HepG2 (cell line): ENCODE results near the gene THUMPD1. TPM values are rescaled to one million over a fixed set of nuclear protein-coding genes. Genes with fewer than 3 reads are reported as not detected.
A peak's percentile ranks its signal among the peaks of the same experiment; 100 is the strongest.

Source experiments
- HDAC2 ChIP-seq: sonication (generic); formaldehyde crosslinking; IDR thresholded peaks from 2 replicates; pipeline ENCODE4 v1.4.0; 2020; ENCODE audit warnings: missing genetic modification reagents
- KMT2A ChIP-seq: sonication (generic); formaldehyde crosslinking; IDR thresholded peaks from 2 replicates; pipeline ENCODE4 v1.4.0; 2020; ENCODE audit warnings: missing genetic modification reagents
- MEIS1 ChIP-seq: sonication (generic); formaldehyde crosslinking; IDR thresholded peaks from 2 replicates; pipeline ENCODE4 v1.9.0; 2021; ENCODE audit warnings: mild to moderate bottlenecking, missing genetic modification reagents, moderate library complexity, borderline replicate concordance
- MEIS2 ChIP-seq: sonication (generic); formaldehyde crosslinking; IDR thresholded peaks from 2 replicates; pipeline ENCODE4 v1.9.0; 2021; ENCODE audit warnings: mild to moderate bottlenecking, missing genetic modification reagents
- MTA3 ChIP-seq: sonication (generic); formaldehyde crosslinking; IDR thresholded peaks from 2 replicates; pipeline ENCODE4 v1.4.0; 2020; ENCODE audit warnings: missing genetic modification reagents
- NR2C2 ChIP-seq: sonication (generic); formaldehyde crosslinking; IDR thresholded peaks from 2 replicates; pipeline ENCODE4 v1.4.0; 2020; ENCODE audit warnings: missing genetic modification reagents, mild to moderate bottlenecking, moderate library complexity, borderline replicate concordance
- RBFOX2 ChIP-seq: fragments of 200-400 bp; formaldehyde crosslinking; IDR thresholded peaks from 2 replicates; pipeline ENCODE4 v1.6.1; 2017; ENCODE audit warnings: low read depth, mild to moderate bottlenecking, low read length
- SOX13 ChIP-seq, 3 experiments: fragments of 450-650 bp in 1 of 3; sonication (generic) in 1 of 3; formaldehyde crosslinking in 1 of 3; IDR thresholded peaks in 2 of 3; conservative IDR thresholded peaks in 1 of 3; 2 replicates each; pipeline versions ENCODE4 v1.5.0 to v1.6.1; 2016 to 2020; ENCODE audit warnings: antibody characterized with exemption in 1 of 3, mild to moderate bottlenecking in 1 of 3, missing compliant biosample characterization in 1 of 3, missing genetic modification reagents in 1 of 3, moderate library complexity in 1 of 3
- TRAFD1 ChIP-seq: sonication (generic); formaldehyde crosslinking; IDR thresholded peaks from 2 replicates; pipeline ENCODE4 v1.5.1; 2020; ENCODE audit warnings: missing genetic modification reagents, mild to moderate bottlenecking, borderline replicate concordance
- ZBTB26 ChIP-seq: IDR thresholded peaks from 2 replicates; pipeline ENCODE4 v1.6.1; 2016; ENCODE audit warnings: missing compliant biosample characterization, missing genetic modification reagents, borderline replicate concordance
- ZBTB42 ChIP-seq: sonication (generic); formaldehyde crosslinking; IDR thresholded peaks from 2 replicates; pipeline ENCODE4 v1.5.0; 2020; ENCODE audit warnings: mild to moderate bottlenecking, missing genetic modification reagents
- ZC3H4 ChIP-seq: sonication (generic); formaldehyde crosslinking; IDR thresholded peaks from 2 replicates; pipeline ENCODE4 v1.4.0; 2020; ENCODE audit warnings: missing genetic modification reagents, borderline replicate concordance
- ZHX1 ChIP-seq: sonication (generic); formaldehyde crosslinking; IDR thresholded peaks from 2 replicates; pipeline ENCODE4 v1.8.1; 2022; ENCODE audit warnings: low read depth, mild to moderate bottlenecking, missing genetic modification reagents
- ZNF230 ChIP-seq: sonication (generic); formaldehyde crosslinking; IDR thresholded peaks from 2 replicates; pipeline ENCODE4 v1.4.0; 2020; ENCODE audit warnings: mild to moderate bottlenecking, missing genetic modification reagents
- ZNF33B ChIP-seq: sonication (generic); formaldehyde crosslinking; IDR thresholded peaks from 2 replicates; pipeline ENCODE4 v1.5.1; 2020; ENCODE audit warnings: mild to moderate bottlenecking, missing genetic modification reagents
- ZSCAN21 ChIP-seq: sonication (generic); formaldehyde crosslinking; IDR thresholded peaks from 2 replicates; pipeline ENCODE4 v1.8.0; 2022; ENCODE audit warnings: mild to moderate bottlenecking, missing genetic modification reagents, moderate library complexity, borderline replicate concordance
- polyA plus RNA-seq, 8 experiments: library from polyadenylated mRNA; depleted of rRNA in 3 of 8; stranded (reverse) in 7 of 8; unstranded in 1 of 8; fragments of >200 nt; fragmentation: Illumina TruSeq in 4 of 8; extraction: Trizol in 4 of 8; gene quantifications; 2 replicates each; pipeline versions ENCODE4 v1.2.1 to v1.2.3, GENCODE V29; 2011 to 2016; ENCODE audit warnings: low read depth in 4 of 8, missing spikeins in 1 of 8, mixed read lengths in 1 of 8; ENCODE audit not compliant: insufficient read depth in 1 of 8
- total RNA-seq, 5 experiments: library from RNA; depleted of rRNA; stranded (reverse); fragments of >200 nt; fragmentation: Illumina TruSeq; extraction: Trizol; gene quantifications; 2 replicates each; pipeline ENCODE4 v1.2.3, GENCODE V29; 2016; ENCODE audit warnings: low read depth in 1 of 5
- TF ChIP-seq, protein P1 (sequence below): sonication (generic); formaldehyde crosslinking; IDR thresholded peaks from 2 replicates; pipeline ENCODE4 v1.4.0; 2020; ENCODE audit warnings: missing genetic modification reagents
- TF ChIP-seq, protein P2 (sequence below): sonication (generic); formaldehyde crosslinking; IDR thresholded peaks from 2 replicates; pipeline ENCODE4 v1.4.0; 2020; ENCODE audit warnings: missing genetic modification reagents

THUMPD1 gene
- total and polyA plus RNA-seq, 2 of the 13 experiments (the other 11 are each of a cell fraction or from before 2014, with no cell fraction given), result 22.7 to 69.1 TPM

DNA sequence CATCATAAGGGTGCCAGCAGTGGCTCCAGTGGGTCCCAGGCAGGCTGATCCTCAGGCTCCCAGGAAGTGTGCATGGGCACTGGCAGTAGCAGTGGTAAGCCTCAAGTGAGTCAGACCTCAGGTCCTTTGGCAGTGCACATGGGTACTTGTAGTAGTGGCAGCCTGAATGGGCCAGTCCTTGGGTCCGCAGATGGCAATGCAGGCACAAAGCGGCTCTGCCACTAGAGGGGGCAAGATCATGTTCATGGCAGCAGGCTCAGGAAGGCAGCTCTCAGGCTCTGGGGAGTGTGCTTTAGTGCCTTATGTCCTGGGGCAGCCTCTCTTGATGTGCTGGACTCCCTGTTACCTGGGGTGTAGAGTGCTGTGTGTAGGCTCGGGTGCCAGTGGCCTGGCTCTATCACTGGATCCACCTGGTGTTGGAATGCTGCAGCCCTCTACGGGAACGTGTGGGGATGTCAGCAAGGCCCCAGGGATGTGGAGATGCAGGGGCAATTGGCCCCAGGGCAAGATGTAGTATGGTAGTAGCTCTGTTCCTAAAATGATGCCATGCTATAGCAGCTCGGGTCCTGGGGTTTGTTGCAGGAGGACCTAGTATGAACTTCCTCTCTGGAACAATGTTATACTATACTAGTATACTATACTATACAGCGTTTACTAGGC lies 33.2 kb upstream of the THUMPD1 start (continued):
- TF ChIP-seq TRAFD1 (no peak), MEIS2 (CRISPR knock-in tag) (no peak), ZSCAN21 (no peak), ZBTB42 (CRISPR knock-in tag) (no peak), KMT2A (CRISPR knock-in tag) (no peak), SOX13 (IDR thresholded peaks at IDR 0.05) (no peak), SOX13 (CRISPR knock-in tag; conservative IDR thresholded peaks at IDR 0.05 in 1 of 2, IDR thresholded peaks at IDR 0.05 in 1 of 2) (no peak), ZC3H4 (CRISPR knock-in tag) (no peak), ZBTB26 (CRISPR knock-in tag) (no peak), RBFOX2 (no peak), MTA3 (CRISPR knock-in tag) (no peak), ZNF33B (CRISPR knock-in tag) (no peak), NR2C2 (no peak), ZHX1 (CRISPR knock-in tag) (no peak), ZNF230 (CRISPR knock-in tag) (no peak; the same call in 1 of the 2 replicates), MEIS1 (peak; percentile 53; the same call in 1 of the 2 replicates), HDAC2 (CRISPR knock-in tag) (0 out of 2 replicates have a peak, but pooled peaks have one; percentile 18)
- TF ChIP-seq, protein P1, sequence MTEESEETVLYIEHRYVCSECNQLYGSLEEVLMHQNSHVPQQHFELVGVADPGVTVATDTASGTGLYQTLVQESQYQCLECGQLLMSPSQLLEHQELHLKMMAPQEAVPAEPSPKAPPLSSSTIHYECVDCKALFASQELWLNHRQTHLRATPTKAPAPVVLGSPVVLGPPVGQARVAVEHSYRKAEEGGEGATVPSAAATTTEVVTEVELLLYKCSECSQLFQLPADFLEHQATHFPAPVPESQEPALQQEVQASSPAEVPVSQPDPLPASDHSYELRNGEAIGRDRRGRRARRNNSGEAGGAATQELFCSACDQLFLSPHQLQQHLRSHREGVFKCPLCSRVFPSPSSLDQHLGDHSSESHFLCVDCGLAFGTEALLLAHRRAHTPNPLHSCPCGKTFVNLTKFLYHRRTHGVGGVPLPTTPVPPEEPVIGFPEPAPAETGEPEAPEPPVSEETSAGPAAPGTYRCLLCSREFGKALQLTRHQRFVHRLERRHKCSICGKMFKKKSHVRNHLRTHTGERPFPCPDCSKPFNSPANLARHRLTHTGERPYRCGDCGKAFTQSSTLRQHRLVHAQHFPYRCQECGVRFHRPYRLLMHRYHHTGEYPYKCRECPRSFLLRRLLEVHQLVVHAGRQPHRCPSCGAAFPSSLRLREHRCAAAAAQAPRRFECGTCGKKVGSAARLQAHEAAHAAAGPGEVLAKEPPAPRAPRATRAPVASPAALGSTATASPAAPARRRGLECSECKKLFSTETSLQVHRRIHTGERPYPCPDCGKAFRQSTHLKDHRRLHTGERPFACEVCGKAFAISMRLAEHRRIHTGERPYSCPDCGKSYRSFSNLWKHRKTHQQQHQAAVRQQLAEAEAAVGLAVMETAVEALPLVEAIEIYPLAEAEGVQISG (CRISPR knock-in tag), result 0 out of 2 replicates have a peak, but pooled peaks have one; percentile 35
- TF ChIP-seq, protein P2, sequence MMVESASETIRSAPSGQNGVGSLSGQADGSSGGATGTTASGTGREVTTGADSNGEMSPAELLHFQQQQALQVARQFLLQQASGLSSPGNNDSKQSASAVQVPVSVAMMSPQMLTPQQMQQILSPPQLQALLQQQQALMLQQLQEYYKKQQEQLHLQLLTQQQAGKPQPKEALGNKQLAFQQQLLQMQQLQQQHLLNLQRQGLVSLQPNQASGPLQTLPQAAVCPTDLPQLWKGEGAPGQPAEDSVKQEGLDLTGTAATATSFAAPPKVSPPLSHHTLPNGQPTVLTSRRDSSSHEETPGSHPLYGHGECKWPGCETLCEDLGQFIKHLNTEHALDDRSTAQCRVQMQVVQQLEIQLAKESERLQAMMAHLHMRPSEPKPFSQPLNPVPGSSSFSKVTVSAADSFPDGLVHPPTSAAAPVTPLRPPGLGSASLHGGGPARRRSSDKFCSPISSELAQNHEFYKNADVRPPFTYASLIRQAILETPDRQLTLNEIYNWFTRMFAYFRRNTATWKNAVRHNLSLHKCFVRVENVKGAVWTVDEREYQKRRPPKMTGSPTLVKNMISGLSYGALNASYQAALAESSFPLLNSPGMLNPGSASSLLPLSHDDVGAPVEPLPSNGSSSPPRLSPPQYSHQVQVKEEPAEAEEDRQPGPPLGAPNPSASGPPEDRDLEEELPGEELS (CRISPR knock-in tag), result no peak
